Ovary (tissue), 3 donors: ENCODE data around the gene B3GALT4.
"Not testable (repeated sequence)": the region's sequence is repeated elsewhere in the genome, so short reads cannot be mapped to it uniquely, and the experiment has no call there.

ENCODE experiments used
- CTCF ChIP-seq, 3 donors: fragments of 450-650 bp in 2 of 3; fragments of 200-600 bp in 1 of 3; IDR thresholded peaks; one replicate each; pipeline versions ENCODE4 v1.5.1 to v1.8.0; 2016 to 2022; ENCODE audit warnings: antibody characterized with exemption in 3 of 3, mild to moderate bottlenecking in 1 of 3
- POLR2A ChIP-seq: fragments of 450-650 bp; IDR thresholded peaks from one replicate; pipeline ENCODE4 v1.6.1; 2017; ENCODE audit warnings: antibody characterized with exemption, mild to moderate bottlenecking, moderate library complexity
- donor health status: DM: no; HTN: no; CAD: no.

DNA sequence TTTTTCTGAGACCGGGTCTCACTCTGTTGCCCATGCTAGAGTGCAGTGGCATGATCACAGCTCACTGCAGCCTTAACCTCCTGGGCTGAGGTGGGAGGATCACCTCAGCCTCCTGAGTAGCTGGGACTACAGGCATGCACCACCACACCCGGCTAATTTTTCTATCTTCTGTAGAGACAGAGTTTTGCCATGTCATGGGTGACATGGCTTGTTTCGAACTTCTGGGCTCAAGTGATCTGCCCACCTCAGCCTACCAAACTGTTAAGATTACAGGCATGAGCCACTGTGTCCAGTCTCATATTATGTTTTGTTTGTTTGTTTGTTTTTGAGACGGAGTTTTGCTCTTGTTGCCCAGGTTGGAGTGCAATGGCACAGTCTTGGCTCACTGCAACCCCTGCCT, 8.3 kb downstream of the B3GALT4 start:
- not testable (repeated sequence) for TF ChIP-seq CTCF (IDR thresholded peaks at IDR 0.05); POLR2A
